GM19372 (cell line): ENCODE results near the gene FAM184B.

Experiments used
- ATAC-seq: cut with Tn5 transposase; IDR thresholded peaks from one replicate; pipeline ENCODE4 v1.9.1; 2021; ENCODE audit warnings: mild to moderate bottlenecking, low read depth, moderate library complexity; ENCODE audit not compliant: unreplicated experiment

FAM184B gene

DNA sequence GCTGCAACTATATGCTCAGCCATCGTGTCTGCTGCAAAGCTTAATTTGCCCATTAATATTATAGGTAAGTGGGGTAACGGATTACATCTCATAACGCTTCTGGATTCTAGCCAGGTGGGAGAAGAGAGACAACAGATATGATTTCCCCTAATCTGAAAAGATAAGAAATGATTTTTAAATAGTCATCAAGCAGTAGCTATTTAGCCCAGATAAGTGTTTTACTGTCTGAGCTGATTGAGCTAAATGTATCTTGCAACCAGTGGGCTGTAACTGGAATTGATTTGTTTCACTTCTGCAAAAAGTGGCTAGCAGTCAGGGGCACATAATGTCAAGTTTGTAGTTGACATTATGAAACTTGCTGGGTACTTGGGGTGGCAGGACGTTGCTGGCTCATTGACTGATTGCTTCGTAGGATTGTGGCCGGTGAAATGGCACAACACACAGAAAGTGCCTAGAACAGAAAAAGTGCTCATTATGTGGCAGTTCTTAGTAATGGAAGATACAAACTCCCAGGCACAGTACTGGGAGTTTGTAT lies 185.9 kb downstream of the FAM184B start:
- ATAC-seq: peak; percentile 87

GRCh38 chr4:17589355-17589754 lies 192.1 kb downstream of the FAM184B start:
- no peak for ATAC-seq

DNA sequence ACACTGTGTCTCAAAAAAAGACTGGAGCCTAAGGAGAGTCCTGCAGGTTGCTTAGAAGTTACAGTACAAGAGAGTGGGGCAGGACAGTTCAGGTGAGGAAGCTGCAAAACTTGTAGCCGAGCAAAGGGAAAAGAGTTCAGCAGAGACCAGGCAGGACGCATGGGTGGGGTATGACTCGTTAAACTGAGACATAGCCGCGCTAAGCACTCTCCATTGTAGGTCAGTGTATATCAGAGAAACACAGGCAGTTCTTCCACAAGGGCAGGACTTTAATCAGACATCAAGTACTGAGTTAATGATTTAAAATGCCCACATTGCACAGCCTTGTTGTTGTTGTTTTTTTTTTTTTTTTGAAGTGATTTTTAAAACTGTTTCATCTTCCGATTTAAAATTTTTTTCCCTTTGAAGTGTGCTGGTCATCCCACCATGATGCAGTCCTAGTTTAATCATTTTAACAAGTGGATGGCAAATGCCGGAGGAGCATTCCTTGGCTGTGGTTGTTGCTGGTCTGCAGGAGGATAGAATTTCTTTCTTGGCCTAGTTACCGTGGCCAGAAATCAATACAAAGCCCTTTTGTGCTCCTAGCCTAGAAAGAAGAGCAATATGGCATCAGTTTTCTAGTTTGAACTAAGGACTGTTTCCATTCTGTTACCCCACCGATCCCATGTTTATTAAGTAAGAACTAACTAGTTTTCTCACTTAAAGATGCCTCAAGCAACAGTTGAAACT lies 194.2 kb downstream of the FAM184B start:
- no peak for ATAC-seq

- no peak for ATAC-seq
These were observed 196.8 kb downstream of the FAM184B start for GRCh38 chr4:17584521-17585213.

DNA sequence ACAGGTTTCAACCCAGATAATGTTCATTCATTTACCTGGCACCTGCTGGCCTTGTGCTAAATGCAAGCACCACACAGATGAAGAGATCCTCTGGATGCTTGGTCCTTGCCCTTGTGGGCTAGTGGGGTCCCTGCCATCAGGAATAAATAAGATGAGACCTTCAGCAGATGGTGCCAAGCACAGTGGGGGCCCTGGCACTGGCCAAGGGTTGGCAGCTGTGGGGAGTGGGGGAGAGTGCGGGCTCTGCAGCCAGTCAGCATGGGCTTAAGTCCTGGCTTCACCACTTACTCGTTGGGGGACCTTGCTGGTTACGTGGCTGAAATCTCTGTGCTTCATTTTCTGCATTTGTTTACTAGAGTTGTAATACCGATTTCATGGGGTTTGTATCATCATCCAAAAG lies 197.5 kb downstream of the FAM184B start:
- no peak for ATAC-seq

DNA sequence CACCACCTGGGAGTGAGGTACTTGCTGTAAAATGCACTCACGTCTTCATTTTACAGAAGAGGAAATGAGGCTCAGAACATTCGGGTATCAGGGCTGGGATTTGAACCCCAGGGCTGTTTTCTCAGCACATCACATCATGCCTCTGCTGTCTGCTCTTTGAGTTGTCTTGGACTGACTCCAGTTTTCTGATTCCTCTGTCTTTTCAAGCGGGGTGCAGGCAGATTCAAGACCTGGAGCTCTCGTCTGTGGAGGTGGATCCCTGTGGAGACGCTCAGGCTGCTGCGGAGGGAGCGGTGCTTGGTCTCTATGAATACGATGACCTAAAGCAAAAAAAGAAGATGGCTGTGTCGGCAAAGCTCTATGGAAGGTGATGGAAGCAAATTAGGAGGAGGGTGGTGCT lies 198.1 kb downstream of the FAM184B start:
- ATAC-seq: no peak

DNA sequence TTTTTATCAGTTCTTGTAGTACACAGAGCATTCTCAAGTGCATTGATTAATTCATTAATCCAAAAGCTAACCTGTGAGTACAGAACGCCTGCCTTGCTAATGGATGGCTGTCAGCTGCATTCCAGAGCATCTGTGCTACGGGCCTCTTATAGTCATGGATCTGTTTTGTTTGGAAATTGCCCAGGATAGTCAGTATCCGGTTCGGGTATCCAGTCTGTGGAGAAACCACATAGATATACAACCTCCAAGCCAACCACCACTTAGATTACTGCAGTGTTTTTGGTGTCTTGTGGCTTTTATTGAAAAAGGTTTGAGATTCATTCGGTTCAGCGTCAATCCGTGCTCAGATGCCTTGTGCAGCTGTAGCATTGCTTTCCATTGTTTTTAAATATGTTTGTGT lies 200.5 kb downstream of the FAM184B start:
- ATAC-seq: no peak
